ENCODE results near the gene KCNH3. TPM values are rescaled to one million over a fixed set of nuclear protein-coding genes. Genes with fewer than 3 reads are reported as not detected.

KCNH3 gene
- total RNA-seq, 1 experiment from 2014 or later = 0.26 TPM

- H3K27me3 ChIP-seq (ENCODE audit: insufficient read depth, low read length) = no peaks in the 10 kb centered on the region
- no peaks in the 10 kb centered on the region for H3K79me2 ChIP-seq (ENCODE audit: insufficient read depth, low read length)
- no peaks in the 10 kb centered on the region for H3K23me2 ChIP-seq (ENCODE audit: insufficient read length, low read depth, low read length, poor library complexity, severe bottlenecking)
- no peak overlapping the region for H2BK120ac ChIP-seq (ENCODE audit: low read depth, low read length, poor library complexity, severe bottlenecking)
- no peaks in the 10 kb centered on the region for H3K4me1 ChIP-seq (ENCODE audit: insufficient read depth, low read length)
- no peak overlapping the region for H2AK5ac ChIP-seq (ENCODE audit: insufficient read length, low read length)
- peaks cover 3% of the 10 kb centered on the region for H4K20me1 ChIP-seq (ENCODE audit: control insufficient read depth, insufficient read depth, insufficient read length)
- Mint-ChIP-seq H3K4me1 (peaks cover 9% of the 10 kb centered on the region in 2 experiments), H3K36me3 (ENCODE audit: insufficient read depth in 1 of 3, low read depth in 3 of 3) (peaks cover 4 to 17% (median 11%) of the 10 kb centered on the region in 3 experiments; a peak in 5 of 7 replicates), H3K9me3 (no peaks in the 10 kb centered on the region), H3K4me3 (no peak overlapping the region), H3K27ac (peak overlapping the region in 2 of 3 experiments; percentile 62 to 75; a peak in 2 of 7 replicates), H3K27me3 (ENCODE audit: low read depth) (peaks cover 2% of the 10 kb centered on the region; the same call in 1 of the 2 replicates)
- H3K18ac ChIP-seq (ENCODE audit: insufficient read length, low read depth, low read length) = no peak overlapping the region
- H4K91ac ChIP-seq (ENCODE audit: insufficient read length, low read depth, low read length) = no peak overlapping the region
- H3K4me2 ChIP-seq (ENCODE audit: insufficient read depth, insufficient read length, low read length) = no peak overlapping the region
- no peak overlapping the region for H3K9ac ChIP-seq (ENCODE audit: extremely low read depth, insufficient read length, low read length)
- no peak overlapping the region for H2BK5ac ChIP-seq (ENCODE audit: insufficient read length, low read length)
- H3T11ph ChIP-seq (ENCODE audit: low read length) = no peak overlapping the region
- H2BK15ac ChIP-seq (ENCODE audit: low read depth, low read length) = no peak overlapping the region
- H2AFZ ChIP-seq (ENCODE audit: low read length) = no peak overlapping the region
- H2BK20ac ChIP-seq (ENCODE audit: low read depth, low read length, poor library complexity, severe bottlenecking) = no peak overlapping the region
- no peak overlapping the region for H3K14ac ChIP-seq (ENCODE audit: insufficient read depth, low read length)
- no peak overlapping the region for H3K4ac ChIP-seq (ENCODE audit: low read depth, low read length)
- no peaks in the 10 kb centered on the region for H3K9me3 ChIP-seq (ENCODE audit: control insufficient read depth, low read depth, low read length)
- no peak overlapping the region for H3K23ac ChIP-seq (ENCODE audit: insufficient read length, low read depth, low read length)
- H4K8ac ChIP-seq (replicated peaks; ENCODE audit: insufficient read length, low read depth, low read length) = no peak overlapping the region
- H4K5ac ChIP-seq (ENCODE audit: insufficient read length, low read depth, low read length) = no peak overlapping the region
- H3K79me1 ChIP-seq (ENCODE audit: insufficient read depth, low read depth, low read length, poor library complexity, severe bottlenecking) = no peaks in the 10 kb centered on the region
- no peak overlapping the region for H3K27ac ChIP-seq (ENCODE audit: insufficient read length, low read depth, low read length)
- TF ChIP-seq CTCF (conservative IDR thresholded peaks at IDR 0.05) = no peak
- WGBS (ENCODE audit: extremely low coverage, insufficient read length, low lambda C conversion rate) = no CpG with 5 or more reads among the region's 9 CpGs
- DNase-seq = no peak
- H3K56ac ChIP-seq (ENCODE audit: insufficient read length, low read depth, low read length) = no peak overlapping the region
- no peak overlapping the region for H2BK12ac ChIP-seq (ENCODE audit: insufficient read length, low read depth, low read length)
These were observed 38.9 kb downstream of the KCNH3 start for GRCh38 chr12:49577589-49578315.

Data from H9 (cell line).